ENCODE data around the gene ECSCR.

Gene ECSCR

DNA sequence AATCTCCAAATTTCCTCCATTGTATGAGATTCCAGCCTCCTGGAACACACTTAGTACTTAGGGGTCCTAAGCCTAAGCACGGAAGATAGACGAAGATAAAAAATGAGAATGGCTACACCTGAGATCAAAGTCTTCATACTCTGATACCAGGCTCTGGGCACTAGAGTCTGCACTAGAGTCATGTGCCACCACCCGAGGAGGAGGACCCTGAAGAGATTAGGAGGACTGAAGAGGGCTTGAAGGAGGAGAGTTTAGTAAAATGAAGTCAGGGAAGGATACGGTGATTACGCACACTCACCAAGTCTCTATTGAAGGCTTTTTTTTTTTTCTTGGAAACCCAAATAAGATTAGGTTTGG, 58.1 kb downstream of the ECSCR start:
- TF ChIP-seq, protein P1, sequence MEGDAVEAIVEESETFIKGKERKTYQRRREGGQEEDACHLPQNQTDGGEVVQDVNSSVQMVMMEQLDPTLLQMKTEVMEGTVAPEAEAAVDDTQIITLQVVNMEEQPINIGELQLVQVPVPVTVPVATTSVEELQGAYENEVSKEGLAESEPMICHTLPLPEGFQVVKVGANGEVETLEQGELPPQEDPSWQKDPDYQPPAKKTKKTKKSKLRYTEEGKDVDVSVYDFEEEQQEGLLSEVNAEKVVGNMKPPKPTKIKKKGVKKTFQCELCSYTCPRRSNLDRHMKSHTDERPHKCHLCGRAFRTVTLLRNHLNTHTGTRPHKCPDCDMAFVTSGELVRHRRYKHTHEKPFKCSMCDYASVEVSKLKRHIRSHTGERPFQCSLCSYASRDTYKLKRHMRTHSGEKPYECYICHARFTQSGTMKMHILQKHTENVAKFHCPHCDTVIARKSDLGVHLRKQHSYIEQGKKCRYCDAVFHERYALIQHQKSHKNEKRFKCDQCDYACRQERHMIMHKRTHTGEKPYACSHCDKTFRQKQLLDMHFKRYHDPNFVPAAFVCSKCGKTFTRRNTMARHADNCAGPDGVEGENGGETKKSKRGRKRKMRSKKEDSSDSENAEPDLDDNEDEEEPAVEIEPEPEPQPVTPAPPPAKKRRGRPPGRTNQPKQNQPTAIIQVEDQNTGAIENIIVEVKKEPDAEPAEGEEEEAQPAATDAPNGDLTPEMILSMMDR (IDR thresholded peaks at IDR 0.05), result no peak

DNA sequence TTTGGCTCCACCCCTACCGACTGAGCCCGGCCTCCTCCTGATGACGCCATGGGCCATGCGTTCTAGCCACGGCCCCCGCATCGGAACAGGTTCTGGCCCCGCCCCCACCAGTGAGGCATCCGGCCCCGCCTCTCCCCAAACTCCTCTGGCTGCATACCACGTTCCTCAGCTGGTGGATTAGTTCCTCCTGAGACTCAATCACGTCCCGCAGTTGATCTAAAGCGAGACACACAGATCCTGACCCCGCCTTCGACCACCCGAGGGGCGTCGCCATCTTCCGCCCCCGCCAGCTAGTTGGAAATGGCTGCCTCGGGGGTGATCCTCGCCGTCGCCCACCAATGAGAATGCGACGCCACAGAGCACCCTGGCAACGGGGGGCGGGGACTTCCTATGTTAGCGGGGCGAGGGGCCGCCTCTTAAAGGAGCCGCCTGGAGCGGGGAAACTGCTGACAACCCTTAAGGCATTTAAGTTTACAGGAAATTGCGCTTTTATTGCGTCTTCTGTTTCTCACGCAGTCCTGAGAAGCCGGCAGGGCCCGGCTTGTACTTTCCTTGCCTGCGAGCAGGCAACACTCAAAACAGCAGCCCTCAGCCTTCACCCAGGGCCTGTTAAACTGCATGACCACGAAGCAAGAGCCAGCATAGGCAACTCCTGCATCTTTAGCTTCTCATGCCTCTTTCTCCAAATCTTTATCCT, 58.6 kb downstream of the ECSCR start, which contains the start of gene SPATA24:
SPATA24 (minus strand) TSS at position 303 of the 697 bp plus-strand sequence; CDS start at position 274, 29 bp downstream.
- TF ChIP-seq, protein P1 (IDR thresholded peaks at IDR 0.05), result no peak

DNA sequence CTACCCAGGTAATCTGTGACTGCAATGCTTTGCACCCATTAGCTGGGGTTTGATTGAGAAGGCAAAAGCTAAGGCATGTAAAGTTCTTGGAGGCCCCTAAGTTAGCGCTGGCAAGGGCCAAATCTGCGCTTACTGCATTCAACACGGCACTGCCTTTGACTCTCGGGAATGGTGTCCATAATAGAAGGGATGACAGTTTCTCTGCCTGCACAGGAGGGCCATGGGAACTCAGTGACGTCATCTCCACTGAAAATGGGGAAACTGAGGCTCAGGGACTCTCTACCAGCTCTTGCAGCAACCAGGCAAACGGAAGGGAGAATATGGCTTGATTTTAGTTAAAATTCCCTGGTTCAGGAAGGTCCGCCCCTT, 59.1 kb downstream of the ECSCR start:
- TF ChIP-seq, protein P1 (IDR thresholded peaks at IDR 0.05), result no peak

DNA sequence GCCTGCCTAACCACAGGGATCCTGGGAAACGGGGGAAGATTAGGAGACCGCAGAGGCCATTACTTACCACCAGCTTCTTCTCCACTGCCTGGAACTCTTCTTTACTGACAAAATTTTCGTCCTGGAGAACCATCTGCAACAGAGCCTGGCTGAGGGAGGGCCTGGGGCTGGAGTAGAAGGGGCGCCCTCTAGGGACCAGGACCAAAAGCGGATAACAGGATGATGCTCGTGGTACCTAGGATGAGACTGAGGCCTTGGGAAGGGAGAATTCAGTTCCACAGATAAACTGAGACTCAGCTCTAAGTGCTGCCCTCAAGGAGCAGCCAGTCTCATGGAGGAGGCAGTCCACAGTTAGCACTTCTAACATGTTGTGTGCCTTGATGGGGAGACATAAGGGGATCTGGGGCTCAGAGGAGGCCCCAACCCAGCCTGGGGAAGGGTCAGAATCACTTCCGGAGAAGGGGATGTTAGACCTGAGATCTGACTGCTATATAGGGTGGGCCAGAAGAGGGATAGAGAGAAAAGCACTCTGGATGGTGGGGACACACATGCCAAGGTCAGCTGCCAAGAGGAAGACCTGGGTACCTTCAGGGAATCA, 59.9 kb downstream of the ECSCR start:
- TF ChIP-seq, protein P1 (IDR thresholded peaks at IDR 0.05), result peak; percentile 53

DNA sequence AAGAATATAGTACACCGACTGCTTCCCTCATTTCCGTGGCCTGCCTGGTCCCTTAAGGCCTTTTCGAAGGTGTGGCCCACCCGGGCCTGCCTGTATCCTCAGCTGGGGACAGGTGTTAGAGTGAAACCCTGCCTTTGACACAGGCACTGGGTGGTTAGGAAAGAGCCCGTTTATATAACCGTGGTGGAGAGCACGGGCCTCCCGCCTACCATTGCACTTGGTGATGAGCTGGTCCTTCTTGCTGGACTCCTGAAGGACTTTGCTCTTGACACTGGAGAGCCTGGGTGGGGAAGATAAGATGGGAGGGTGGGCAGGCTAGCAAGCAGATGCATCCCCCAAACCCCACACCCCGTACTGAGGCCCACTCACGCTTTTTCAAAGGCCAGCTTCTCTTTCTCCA, 61.0 kb downstream of the ECSCR start:
- TF ChIP-seq, protein P1 (IDR thresholded peaks at IDR 0.05), result no peak

DNA sequence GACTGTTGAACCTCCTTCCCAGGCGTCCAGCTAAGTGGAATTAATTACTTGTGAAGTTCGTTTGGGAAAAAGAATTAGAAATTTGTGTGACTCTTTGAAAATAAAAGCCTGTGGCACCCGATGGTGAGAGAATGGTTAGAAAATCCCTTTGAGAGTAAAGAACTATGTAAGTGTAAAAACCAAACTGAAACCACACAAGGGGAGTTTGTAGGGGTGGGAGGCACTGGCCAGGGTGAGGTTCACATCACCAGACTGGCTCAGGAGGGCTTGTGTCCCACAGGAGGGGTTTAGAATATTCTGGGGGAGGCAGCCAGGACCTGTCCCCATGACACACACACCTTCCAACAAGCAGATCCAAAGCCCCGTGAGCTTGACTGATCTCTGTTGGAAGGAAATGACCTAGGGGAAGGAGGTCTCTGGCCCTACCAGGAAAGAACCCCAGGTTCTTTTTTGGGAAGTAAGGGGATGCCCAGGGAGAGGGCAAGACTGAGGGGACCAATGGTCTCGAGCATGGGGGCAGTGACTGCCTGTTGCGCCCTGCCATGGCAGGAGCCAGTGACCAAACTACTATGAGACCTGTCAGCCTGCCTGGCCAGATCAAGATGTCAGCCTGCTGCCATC, 62.9 kb downstream of the ECSCR start:
- TF ChIP-seq, protein P1 (IDR thresholded peaks at IDR 0.05), result no peak

All from LNCAP (cell line).